Neural progenitor cell (in vitro differentiated cells): ENCODE data around the gene OR10A6. TPM values are rescaled to one million over a fixed set of nuclear protein-coding genes. Genes with fewer than 3 reads are reported as not detected.

Experiments used
- DNase-seq: peaks from one replicate; pipeline ENCODE4 v3.0.0-alpha.2; 2016; ENCODE audit warnings: low spot score
- H2AFZ ChIP-seq: fragments of 200-600 bp; sonication (generic); replicated peaks from 2 replicates; pipeline ENCODE4 v1.6.1; 2016; ENCODE audit warnings: antibody characterized with exemption
- H3F3A ChIP-seq: fragments of 200-600 bp; sonication (generic); 2 replicates; pipeline ENCODE4 v1.6.1; 2016; ENCODE audit warnings: antibody characterized with exemption, low read depth
- H3K27ac ChIP-seq: fragments of 200-600 bp; sonication (generic); 2 replicates; pipeline ENCODE4 v1.5.1; 2016; ENCODE audit warnings: mild to moderate bottlenecking
- H3K27me3 ChIP-seq: fragments of 200-600 bp; sonication (generic); 2 replicates; pipeline ENCODE4 v1.6.1; 2016; ENCODE audit warnings: mild to moderate bottlenecking, moderate library complexity
- H3K36me3 ChIP-seq: fragments of 200-600 bp; sonication (generic); 2 replicates; pipeline ENCODE4 v1.5.1; 2016
- H3K4me1 ChIP-seq: fragments of 200-600 bp; sonication (generic); 2 replicates; pipeline ENCODE4 v1.6.1; 2016; ENCODE audit warnings: mixed run types
- H3K4me2 ChIP-seq: fragments of 200-600 bp; sonication (generic); 2 replicates; pipeline ENCODE4 v1.6.1; 2016
- H3K4me3 ChIP-seq: fragments of 200-600 bp; sonication (generic); 2 replicates; pipeline ENCODE4 v1.5.1; 2016
- H3K79me2 ChIP-seq: fragments of 200-600 bp; sonication (generic); 2 replicates; pipeline ENCODE4 v1.6.1; 2016; ENCODE audit warnings: low read depth
- H3K9ac ChIP-seq: fragments of 200-600 bp; sonication (generic); 2 replicates; pipeline ENCODE4 v1.6.1; 2016
- H3K9me3 ChIP-seq: fragments of 200-600 bp; sonication (generic); 2 replicates; pipeline ENCODE4 v1.5.1; 2016; ENCODE audit warnings: low read depth
- H4K20me1 ChIP-seq: fragments of 200-600 bp; sonication (generic); 2 replicates; pipeline ENCODE4 v1.6.1; 2016; ENCODE audit warnings: low read depth
- H3K27ac Mint-ChIP-seq: 3 replicates; pipeline ENCODE4 v1.8.0; 2021; ENCODE audit warnings: mixed read lengths
- H3K27me3 Mint-ChIP-seq: 2 replicates; pipeline ENCODE4 v1.8.0; 2022; ENCODE audit warnings: low read depth, mild to moderate bottlenecking, inconsistent platforms, moderate library complexity, mixed read lengths; ENCODE audit not compliant: insufficient read depth
- H3K36me3 Mint-ChIP-seq: 3 replicates; pipeline ENCODE4 v1.8.0; 2021; ENCODE audit warnings: mixed read lengths
- H3K4me1 Mint-ChIP-seq: 3 replicates; pipeline ENCODE4 v1.8.0; 2021; ENCODE audit warnings: mixed read lengths
- H3K4me3 Mint-ChIP-seq: 3 replicates; pipeline ENCODE4 v1.8.0; 2021; ENCODE audit warnings: mild to moderate bottlenecking, moderate library complexity, mixed read lengths
- H3K9me3 Mint-ChIP-seq: 3 replicates; pipeline ENCODE4 v1.8.0; 2020; ENCODE audit warnings: mixed read lengths
- CTCF ChIP-seq: fragments of 200-600 bp; sonication (generic); IDR thresholded peaks from 2 replicates; pipeline ENCODE4 v1.5.1; 2017; ENCODE audit warnings: antibody characterized with exemption, mild to moderate bottlenecking
- EZH2 ChIP-seq: fragments of 200-600 bp; sonication (generic); IDR thresholded peaks from 2 replicates; pipeline ENCODE4 v1.6.1; 2017; ENCODE audit warnings: antibody characterized with exemption, mild to moderate bottlenecking, moderate library complexity
- EZH2phosphoT487 ChIP-seq: fragments of 200-600 bp; sonication (generic); IDR thresholded peaks from 2 replicates; pipeline ENCODE4 v1.6.1; 2017; ENCODE audit warnings: antibody characterized with exemption
- total RNA-seq: library from RNA; depleted of rRNA; stranded (reverse); fragments of >200 nt; gene quantifications from 2 replicates; pipeline ENCODE4 v1.2.3, GENCODE V29; 2015; ENCODE audit warnings: low replicate concordance

OR10A6 gene
- total RNA-seq, 1 donor from 2014 or later = not detected

- Histone ChIP-seq H3K27ac (no peak overlapping the region), H3K4me1 (no peaks in the 10 kb centered on the region), H3K4me2 (no peak overlapping the region), H4K20me1 (no peaks in the 10 kb centered on the region), H3K9me3 (no peaks in the 10 kb centered on the region), H3K4me3 (no peak overlapping the region), H3K79me2 (no peaks in the 10 kb centered on the region), H3K27me3 (no peaks in the 10 kb centered on the region), H3F3A (no peaks in the 10 kb centered on the region), H2AFZ (no peak overlapping the region), H3K36me3 (no peaks in the 10 kb centered on the region), H3K9ac (no peak overlapping the region)
- Mint-ChIP-seq H3K27me3 (no peaks in the 10 kb centered on the region), H3K4me3 (no peak overlapping the region), H3K27ac (no peak overlapping the region), H3K4me1 (no peaks in the 10 kb centered on the region), H3K9me3 (no peaks in the 10 kb centered on the region), H3K36me3 (no peaks in the 10 kb centered on the region)
- TF ChIP-seq EZH2 (no peak), EZH2phosphoT487 (no peak), CTCF (no peak)
- no peak for DNase-seq
These were observed 41.9 kb upstream of the OR10A6 start for GRCh38 chr11:7973011-7973410.

- H3K27ac Mint-ChIP-seq = no peak overlapping the region
- Histone ChIP-seq H3K27me3 (no peaks in the 10 kb centered on the region), H3K9me3 (no peaks in the 10 kb centered on the region), H3K27ac (no peak overlapping the region), H4K20me1 (no peaks in the 10 kb centered on the region), H3K36me3 (no peaks in the 10 kb centered on the region), H3K9ac (no peak overlapping the region), H2AFZ (peak overlapping the region; percentile 57), H3K4me1 (no peaks in the 10 kb centered on the region), H3K4me3 (no peak overlapping the region), H3K79me2 (no peaks in the 10 kb centered on the region), H3F3A (no peaks in the 10 kb centered on the region), H3K4me2 (no peak overlapping the region)
- no peak for DNase-seq
- TF ChIP-seq EZH2phosphoT487 (no peak), EZH2 (no peak), CTCF (no peak)
- H3K36me3 Mint-ChIP-seq = no peaks in the 10 kb centered on the region
- no peak overlapping the region for H3K4me3 Mint-ChIP-seq
- no peaks in the 10 kb centered on the region for H3K27me3 Mint-ChIP-seq
- no peaks in the 10 kb centered on the region for H3K4me1 Mint-ChIP-seq
- H3K9me3 Mint-ChIP-seq = no peaks in the 10 kb centered on the region
These were observed 40.8 kb upstream of the OR10A6 start for GRCh38 chr11:7971846-7972245.

GRCh38 chr11:7969756-7970646 is 38.9 kb upstream of the OR10A6 start:
- no peak overlapping the region for H3K27ac ChIP-seq
- Mint-ChIP-seq H3K9me3 (no peaks in the 10 kb centered on the region), H3K27ac (no peak overlapping the region), H3K4me1 (no peaks in the 10 kb centered on the region), H3K36me3 (no peaks in the 10 kb centered on the region), H3K27me3 (no peaks in the 10 kb centered on the region), H3K4me3 (no peak overlapping the region)
- H2AFZ ChIP-seq = peak overlapping the region; percentile 2
- H3K36me3 ChIP-seq = no peaks in the 10 kb centered on the region
- H3K79me2 ChIP-seq = no peaks in the 10 kb centered on the region
- H3K27me3 ChIP-seq = no peaks in the 10 kb centered on the region
- no peak overlapping the region for H3K4me3 ChIP-seq
- H3K4me1 ChIP-seq = no peaks in the 10 kb centered on the region
- no peaks in the 10 kb centered on the region for H3K9me3 ChIP-seq
- H4K20me1 ChIP-seq = no peaks in the 10 kb centered on the region
- no peak overlapping the region for H3K9ac ChIP-seq
- no peak for TF ChIP-seq EZH2phosphoT487
- TF ChIP-seq EZH2 = no peak
- TF ChIP-seq CTCF = no peak
- DNase-seq = no peak
- H3F3A ChIP-seq = no peaks in the 10 kb centered on the region
- no peak overlapping the region for H3K4me2 ChIP-seq
